ENCODE results near the gene SERTAD3. TPM values are rescaled to one million over a fixed set of nuclear protein-coding genes. Genes with fewer than 3 reads are reported as not detected.

The SERTAD3 gene
- total and polyA plus RNA-seq, 2 experiments from 2014 or later, result 44.4 to 73.8 TPM

GRCh38 chr19:40424637-40425449, 19.3 kb downstream of the SERTAD3 start:
- no peak for TF ChIP-seq CTCF (IDR thresholded peaks at IDR 0.05; ENCODE audit: low read depth, low read length)
- DNase-seq (ENCODE audit: low read depth in 1 of 2, low spot score in 1 of 2), result peak; percentile 40 to 51
- Histone ChIP-seq H3K4me1 (ENCODE audit: low read depth) (peaks cover 18% of the 10 kb centered on the region), H3K27ac (peak overlapping the region; percentile 98), H3K36me3 (no peaks in the 10 kb centered on the region), H3K27me3 (no peaks in the 10 kb centered on the region), H3K9me3 (ENCODE audit: low read depth) (no peaks in the 10 kb centered on the region), H3K4me3 (peak overlapping the region; percentile 81)

- Histone ChIP-seq H3K36me3 (no peaks in the 10 kb centered on the region), H3K4me3 (peak overlapping the region; percentile 81)
- TF ChIP-seq CTCF (IDR thresholded peaks at IDR 0.05; ENCODE audit: low read depth, low read length), result no peak
These were observed 20.2 kb downstream of the SERTAD3 start for GRCh38 chr19:40423938-40424337.

GRCh38 chr19:40422748-40423566, 21.2 kb downstream of the SERTAD3 start:
- no peak for DNase-seq (ENCODE audit: low read depth in 1 of 2, low spot score in 1 of 2)
- H3K4me1 ChIP-seq (ENCODE audit: low read depth), result peaks cover 18% of the 10 kb centered on the region
- H3K9me3 ChIP-seq (ENCODE audit: low read depth), result no peaks in the 10 kb centered on the region
- H3K27me3 ChIP-seq, result no peaks in the 10 kb centered on the region
- no peaks in the 10 kb centered on the region for H3K36me3 ChIP-seq
- no peak for TF ChIP-seq CTCF (IDR thresholded peaks at IDR 0.05; ENCODE audit: low read depth, low read length)
- no peak overlapping the region for H3K4me3 ChIP-seq
- peak overlapping the region; percentile 96 for H3K27ac ChIP-seq

More at GRCh38 chr19:40423938-40424337, 20.2 kb downstream of the SERTAD3 start:
- no peak for DNase-seq (ENCODE audit: low read depth in 1 of 2, low spot score in 1 of 2)
- Histone ChIP-seq H3K9me3 (ENCODE audit: low read depth) (no peaks in the 10 kb centered on the region), H3K27ac (no peak overlapping the region), H3K27me3 (no peaks in the 10 kb centered on the region), H3K4me1 (ENCODE audit: low read depth) (peaks cover 18% of the 10 kb centered on the region)

- H3K27me3 ChIP-seq, result no peaks in the 10 kb centered on the region
These were observed 22.0 kb downstream of the SERTAD3 start for GRCh38 chr19:40421993-40422747.

More at GRCh38 chr19:40421993-40422747, 22.0 kb downstream of the SERTAD3 start:
- Histone ChIP-seq H3K4me3 (no peak overlapping the region), H3K4me1 (ENCODE audit: low read depth) (peaks cover 20% of the 10 kb centered on the region), H3K36me3 (no peaks in the 10 kb centered on the region), H3K9me3 (ENCODE audit: low read depth) (no peaks in the 10 kb centered on the region), H3K27ac (peak overlapping the region; percentile 96)
- TF ChIP-seq CTCF (IDR thresholded peaks at IDR 0.05; ENCODE audit: low read depth, low read length), result no peak
- no peak for DNase-seq (ENCODE audit: low read depth in 1 of 2, low spot score in 1 of 2)

Data from cardiac muscle cell (in vitro differentiated cells and primary cell).